ENCODE data around the gene HTRA3. TPM values are rescaled to one million over a fixed set of nuclear protein-coding genes. Genes with fewer than 3 reads are reported as not detected.

HTRA3 gene
- total RNA-seq, 2 experiments from 2014 or later = not detected

DNA sequence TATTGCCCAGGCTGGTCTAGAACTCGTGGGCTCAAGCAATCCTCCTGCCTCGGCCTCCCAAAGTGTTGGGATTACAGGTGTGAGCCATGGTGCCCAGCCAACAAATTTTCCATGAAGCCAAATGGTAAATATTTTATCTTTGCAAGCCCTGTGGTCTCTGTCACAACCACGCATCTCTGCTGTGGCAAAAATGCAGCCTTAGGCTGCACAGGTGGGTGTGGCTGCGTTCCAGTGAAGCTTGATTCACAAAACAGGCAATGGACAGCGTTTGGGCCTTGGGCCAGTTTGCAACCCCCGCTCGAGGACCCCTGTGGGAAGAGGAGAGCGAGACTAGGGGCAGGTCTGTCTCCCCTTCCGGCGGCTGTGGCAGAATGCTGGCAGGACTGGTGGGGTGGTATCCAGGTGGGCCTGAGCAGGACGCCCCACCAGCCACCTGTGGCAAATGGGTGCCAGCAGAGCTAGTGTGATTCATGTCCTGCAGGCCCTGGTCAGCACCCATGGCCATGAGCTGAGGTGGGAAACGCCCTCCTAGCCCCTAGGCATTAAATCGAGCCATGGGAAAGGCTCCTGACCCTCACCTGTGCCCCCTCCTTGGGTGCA, 19.7 kb downstream of the HTRA3 start:
- POLR2A ChIA-PET = no interaction called here
- Histone ChIP-seq H3K4me3 (ENCODE audit: low read depth, low read length, poor library complexity, severe bottlenecking) (no peak overlapping the region), H3K4me2 (ENCODE audit: low read length) (no peak overlapping the region), H3K27ac (ENCODE audit: low read depth, low read length, poor library complexity, severe bottlenecking) (no peak overlapping the region), H3K4me1 (ENCODE audit: insufficient read depth, low read length, poor library complexity, severe bottlenecking) (no peaks in the 10 kb centered on the region), H4K20me1 (ENCODE audit: insufficient read depth, low read length) (no peaks in the 10 kb centered on the region), H2AFZ (ENCODE audit: low read length) (no peak overlapping the region), H3K79me2 (ENCODE audit: insufficient read depth, low read depth, low read length) (no peaks in the 10 kb centered on the region), H3K9me2 (ENCODE audit: insufficient read depth, low read length) (no peaks in the 10 kb centered on the region), H3K9me3 (ENCODE audit: low read length) (no peaks in the 10 kb centered on the region), H3K36me3 (ENCODE audit: insufficient read depth, low read length) (no peaks in the 10 kb centered on the region)
- no TSS peak for BruUV-seq (replicated peaks)
- CTCF ChIA-PET (ENCODE audit: unreplicated experiment) = no interaction called here
- TF ChIP-seq EZH2phosphoT487 (IDR thresholded peaks at IDR 0.05; ENCODE audit: borderline replicate concordance, low read depth, low read length) = no peak
- TF ChIP-seq, protein P1, sequence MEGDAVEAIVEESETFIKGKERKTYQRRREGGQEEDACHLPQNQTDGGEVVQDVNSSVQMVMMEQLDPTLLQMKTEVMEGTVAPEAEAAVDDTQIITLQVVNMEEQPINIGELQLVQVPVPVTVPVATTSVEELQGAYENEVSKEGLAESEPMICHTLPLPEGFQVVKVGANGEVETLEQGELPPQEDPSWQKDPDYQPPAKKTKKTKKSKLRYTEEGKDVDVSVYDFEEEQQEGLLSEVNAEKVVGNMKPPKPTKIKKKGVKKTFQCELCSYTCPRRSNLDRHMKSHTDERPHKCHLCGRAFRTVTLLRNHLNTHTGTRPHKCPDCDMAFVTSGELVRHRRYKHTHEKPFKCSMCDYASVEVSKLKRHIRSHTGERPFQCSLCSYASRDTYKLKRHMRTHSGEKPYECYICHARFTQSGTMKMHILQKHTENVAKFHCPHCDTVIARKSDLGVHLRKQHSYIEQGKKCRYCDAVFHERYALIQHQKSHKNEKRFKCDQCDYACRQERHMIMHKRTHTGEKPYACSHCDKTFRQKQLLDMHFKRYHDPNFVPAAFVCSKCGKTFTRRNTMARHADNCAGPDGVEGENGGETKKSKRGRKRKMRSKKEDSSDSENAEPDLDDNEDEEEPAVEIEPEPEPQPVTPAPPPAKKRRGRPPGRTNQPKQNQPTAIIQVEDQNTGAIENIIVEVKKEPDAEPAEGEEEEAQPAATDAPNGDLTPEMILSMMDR (conservative IDR thresholded peaks at IDR 0.05; ENCODE audit: low read length) = no peak
- intact Hi-C loops (cut with micrococcal nuclease; ENCODE audit: unreplicated experiment) = no loop called here
- DNase-seq (ENCODE audit: low spot score) = no peak

DNA sequence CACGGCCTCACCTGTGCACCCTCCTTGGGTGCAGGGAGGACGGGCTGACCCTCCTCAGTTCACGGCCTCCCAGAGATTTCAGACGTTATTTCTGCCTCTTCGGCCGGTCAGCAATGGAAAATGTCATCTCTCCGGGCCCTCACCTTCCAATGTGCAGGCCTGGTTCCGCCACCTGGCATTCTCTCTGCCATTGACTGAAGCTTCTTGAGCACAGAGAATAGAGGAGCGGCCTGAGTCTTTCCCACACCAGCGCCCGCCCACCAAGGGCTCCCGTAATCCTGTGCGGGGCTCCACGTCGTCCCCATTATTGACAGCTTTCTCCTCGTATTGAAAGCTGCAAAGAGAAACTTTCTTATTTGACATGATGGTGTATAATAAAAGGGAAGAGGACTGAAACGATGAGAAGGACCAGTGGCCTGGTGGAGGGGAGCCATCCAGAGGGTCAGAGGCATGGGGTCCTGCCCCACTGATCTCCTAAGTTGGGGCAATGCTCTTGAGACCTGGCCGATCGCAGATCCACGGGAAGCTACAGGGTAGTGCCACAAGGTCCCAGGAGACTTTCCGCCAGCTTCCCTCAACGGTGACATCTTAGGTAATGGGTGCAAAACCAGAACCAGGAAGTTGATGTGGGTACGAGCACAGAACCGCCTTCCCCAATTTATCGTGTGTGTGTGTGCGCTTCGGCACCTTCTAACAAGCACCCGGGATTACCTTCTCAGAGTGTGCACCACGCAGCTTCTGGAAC, 20.6 kb downstream of the HTRA3 start:
- intact Hi-C loops (cut with micrococcal nuclease; ENCODE audit: unreplicated experiment) = no loop called here
- H3K27ac ChIP-seq (ENCODE audit: low read depth, low read length, poor library complexity, severe bottlenecking) = no peak overlapping the region
- TF ChIP-seq EZH2phosphoT487 (IDR thresholded peaks at IDR 0.05; ENCODE audit: borderline replicate concordance, low read depth, low read length) = no peak
- TF ChIP-seq, protein P1 (conservative IDR thresholded peaks at IDR 0.05; ENCODE audit: low read length) = no peak
- CTCF ChIA-PET (ENCODE audit: unreplicated experiment) = no interaction called here
- no peaks in the 10 kb centered on the region for H3K36me3 ChIP-seq (ENCODE audit: insufficient read depth, low read length)
- H3K4me1 ChIP-seq (ENCODE audit: insufficient read depth, low read length, poor library complexity, severe bottlenecking) = no peaks in the 10 kb centered on the region
- no peaks in the 10 kb centered on the region for H4K20me1 ChIP-seq (ENCODE audit: insufficient read depth, low read length)
- no peak overlapping the region for H3K4me3 ChIP-seq (ENCODE audit: low read depth, low read length, poor library complexity, severe bottlenecking)
- no peak overlapping the region for H2AFZ ChIP-seq (ENCODE audit: low read length)
- no peak for DNase-seq (ENCODE audit: low spot score)
- no TSS peak for BruUV-seq (replicated peaks)
- H3K4me2 ChIP-seq (ENCODE audit: low read length) = no peak overlapping the region; the same call in 1 of the 2 replicates
- no peaks in the 10 kb centered on the region for H3K9me2 ChIP-seq (ENCODE audit: insufficient read depth, low read length)
- H3K79me2 ChIP-seq (ENCODE audit: insufficient read depth, low read depth, low read length) = no peaks in the 10 kb centered on the region
- no peaks in the 10 kb centered on the region for H3K9me3 ChIP-seq (ENCODE audit: low read length)
- POLR2A ChIA-PET = interaction anchor here (0.5 kb wide), 1 partner anchor 9 kb away, joined by 3 read pairs; no protein-coding TSS in a partner anchor

DNA sequence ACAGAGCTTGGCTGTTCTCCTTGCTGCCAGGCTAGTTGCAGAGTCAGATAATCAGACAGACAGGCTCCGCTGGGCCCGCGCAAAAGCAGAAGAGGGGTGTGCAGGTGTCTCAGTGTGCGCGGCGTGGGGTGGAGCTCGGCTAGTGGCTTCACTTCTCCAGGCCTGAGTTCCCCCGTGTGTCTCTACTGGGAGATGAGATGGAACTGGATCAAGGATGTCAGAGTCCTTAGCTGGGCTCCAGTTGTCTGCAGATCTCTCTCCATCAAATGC, 21.1 kb downstream of the HTRA3 start:
- Histone ChIP-seq H2AFZ (ENCODE audit: low read length) (no peak overlapping the region), H3K79me2 (ENCODE audit: insufficient read depth, low read depth, low read length) (no peaks in the 10 kb centered on the region), H3K27ac (ENCODE audit: low read depth, low read length, poor library complexity, severe bottlenecking) (no peak overlapping the region), H3K4me3 (ENCODE audit: low read depth, low read length, poor library complexity, severe bottlenecking) (no peak overlapping the region), H3K9me3 (ENCODE audit: low read length) (no peaks in the 10 kb centered on the region), H3K4me2 (ENCODE audit: low read length) (no peak overlapping the region; the same call in 1 of the 2 replicates), H4K20me1 (ENCODE audit: insufficient read depth, low read length) (no peaks in the 10 kb centered on the region), H3K36me3 (ENCODE audit: insufficient read depth, low read length) (no peaks in the 10 kb centered on the region), H3K9me2 (ENCODE audit: insufficient read depth, low read length) (no peaks in the 10 kb centered on the region), H3K4me1 (ENCODE audit: insufficient read depth, low read length, poor library complexity, severe bottlenecking) (no peaks in the 10 kb centered on the region)
- POLR2A ChIA-PET = interaction anchor here (0.5 kb wide), 1 partner anchor 10 kb away, joined by 3 read pairs; no protein-coding TSS in a partner anchor
- intact Hi-C loops (cut with micrococcal nuclease; ENCODE audit: unreplicated experiment) = no loop called here
- no peak for TF ChIP-seq EZH2phosphoT487 (IDR thresholded peaks at IDR 0.05; ENCODE audit: borderline replicate concordance, low read depth, low read length)
- TF ChIP-seq, protein P1 (conservative IDR thresholded peaks at IDR 0.05; ENCODE audit: low read length) = no peak
- no peak for DNase-seq (ENCODE audit: low spot score)
- no TSS peak for BruUV-seq (replicated peaks)
- CTCF ChIA-PET (ENCODE audit: unreplicated experiment) = no interaction called here
